GM20431 (cell line): ENCODE data around the gene RUVBL2.
"Not testable (repeated sequence)": the region's sequence is repeated elsewhere in the genome, so short reads cannot be mapped to it uniquely, and the experiment has no call there.

Experiments
- in situ Hi-C: fragments of 300-500 bp; cut with MseI, MboI; formaldehyde crosslinking; loops from one replicate; pipeline ENCODE4 v1.15.0; 2020; ENCODE audit warnings: low sequenced_read_pairs; ENCODE audit not compliant: unreplicated experiment

RUVBL2 gene

DNA sequence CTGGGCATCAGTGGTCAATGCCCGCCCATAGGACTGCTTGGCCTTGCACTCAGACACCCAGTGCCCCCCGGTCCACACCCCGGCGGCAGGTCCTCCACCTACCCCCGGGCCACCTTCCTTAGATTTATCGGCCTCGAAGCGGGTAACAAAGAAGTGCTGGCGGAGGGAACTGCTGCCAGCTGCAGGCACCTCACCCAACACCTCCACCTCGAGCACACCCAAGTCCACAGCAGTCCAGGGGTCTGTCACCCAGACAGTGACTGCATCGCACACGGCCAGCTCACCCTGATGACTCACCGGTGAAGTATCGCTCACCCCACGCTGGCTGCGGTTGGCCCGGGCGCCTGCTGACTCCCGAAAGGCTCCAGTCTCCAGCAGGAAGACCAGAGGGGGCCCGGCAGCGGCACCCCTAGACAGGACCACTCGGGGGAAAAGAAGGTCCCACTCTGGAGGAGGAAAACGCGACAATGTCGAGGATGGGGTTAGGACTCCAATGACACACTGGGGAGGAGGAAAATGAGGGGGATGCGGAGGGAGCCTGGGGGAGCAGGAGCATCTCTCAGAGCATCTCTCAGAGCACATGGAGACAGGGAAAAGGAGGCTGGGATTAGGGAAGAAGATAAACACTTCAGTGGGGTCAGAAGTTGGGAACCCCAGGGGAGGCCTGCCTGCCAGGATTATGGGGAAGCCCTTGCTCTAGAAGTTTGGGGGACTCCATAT is 45.0 kb downstream of the RUVBL2 start:
- in situ Hi-C loops, result not testable (repeated sequence)

DNA sequence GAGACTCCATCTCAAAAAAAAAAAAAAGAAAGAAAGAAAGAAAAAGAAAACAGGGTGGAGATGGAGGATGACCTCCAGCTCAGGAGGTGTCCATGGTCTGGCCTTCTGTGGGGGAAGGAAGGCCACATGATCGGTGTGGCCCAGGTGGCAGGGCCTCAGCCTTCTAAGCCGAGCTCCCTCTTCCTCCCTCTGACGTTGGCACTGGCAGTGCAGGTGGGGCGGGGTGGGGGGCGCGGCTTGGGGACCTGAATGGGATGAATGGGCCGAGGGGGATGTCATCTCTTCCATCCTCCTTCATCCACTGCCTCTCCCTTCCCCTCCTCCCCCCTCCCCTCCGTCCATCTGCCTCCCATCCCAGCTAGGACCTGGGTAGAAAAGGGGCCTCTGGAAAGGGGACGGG is 46.0 kb downstream of the RUVBL2 start:
- in situ Hi-C loops, result not testable (repeated sequence)

DNA sequence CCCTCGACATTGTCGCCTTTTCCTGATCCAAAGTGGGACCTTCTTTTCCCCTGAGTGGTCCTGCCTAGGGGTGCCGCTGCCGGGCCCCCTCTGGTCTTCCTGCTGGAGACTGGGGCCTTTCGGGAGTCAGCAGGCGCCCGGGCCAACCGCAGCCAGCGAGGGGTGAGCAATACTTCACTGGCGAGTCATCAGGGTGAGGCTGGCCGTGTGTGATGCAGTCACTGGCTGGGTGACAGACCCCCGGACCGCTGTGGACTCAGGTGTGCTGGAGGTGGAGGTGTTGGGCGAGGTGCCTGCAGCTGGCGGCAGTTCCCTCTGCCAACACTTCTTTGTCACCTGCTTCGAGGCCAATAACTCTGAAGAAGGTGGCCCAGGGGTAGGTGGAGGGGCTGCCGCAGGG is 48.5 kb downstream of the RUVBL2 start:
- in situ Hi-C loops, result no loop called here

DNA sequence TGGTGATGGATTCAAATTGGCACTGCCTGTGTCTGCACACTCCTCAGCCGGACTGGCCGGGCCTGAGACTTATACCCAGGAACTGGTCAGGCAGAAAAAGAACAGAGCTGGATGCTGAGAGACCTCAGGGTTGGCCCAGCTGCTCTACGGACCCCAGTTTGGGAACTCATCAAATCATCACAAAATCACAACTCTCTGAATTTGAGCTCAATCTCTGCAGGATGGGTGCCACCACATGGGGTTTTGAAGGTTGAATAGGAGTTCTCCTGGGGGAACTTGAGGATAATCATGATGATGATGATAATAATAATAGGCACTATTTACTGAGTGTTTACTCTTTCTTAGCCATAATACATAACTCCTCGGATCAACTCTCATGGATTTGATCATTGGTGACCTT is 49.0 kb downstream of the RUVBL2 start:
- in situ Hi-C loops, result not testable (repeated sequence)

DNA sequence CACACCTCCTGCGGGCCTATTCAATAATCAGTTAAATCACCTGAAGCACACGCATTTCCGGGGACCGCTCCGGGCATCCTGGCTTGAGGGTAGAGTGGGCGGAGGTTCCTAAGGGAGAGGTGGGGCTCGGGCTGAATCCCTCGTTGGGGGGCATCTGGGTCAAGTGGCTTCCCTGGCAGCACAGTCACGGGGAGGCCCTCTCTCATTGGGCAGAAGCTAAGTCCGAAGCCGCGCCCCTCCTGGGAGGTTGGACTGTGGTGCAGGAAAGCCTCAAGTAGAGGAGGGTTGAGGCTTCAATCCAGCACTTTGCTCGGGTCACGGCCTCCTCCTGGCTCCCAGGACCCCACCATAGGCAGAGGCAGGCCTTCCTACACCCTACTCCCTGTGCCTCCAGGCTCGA is 49.9 kb downstream of the RUVBL2 start, which contains the start of gene CGB5:
Gene CGB5 (plus strand): TSS at position 301 of the 400 bp plus-strand sequence. CDS start 362 bp downstream, outside the sequence.
- in situ Hi-C loops, result not testable (repeated sequence)

DNA sequence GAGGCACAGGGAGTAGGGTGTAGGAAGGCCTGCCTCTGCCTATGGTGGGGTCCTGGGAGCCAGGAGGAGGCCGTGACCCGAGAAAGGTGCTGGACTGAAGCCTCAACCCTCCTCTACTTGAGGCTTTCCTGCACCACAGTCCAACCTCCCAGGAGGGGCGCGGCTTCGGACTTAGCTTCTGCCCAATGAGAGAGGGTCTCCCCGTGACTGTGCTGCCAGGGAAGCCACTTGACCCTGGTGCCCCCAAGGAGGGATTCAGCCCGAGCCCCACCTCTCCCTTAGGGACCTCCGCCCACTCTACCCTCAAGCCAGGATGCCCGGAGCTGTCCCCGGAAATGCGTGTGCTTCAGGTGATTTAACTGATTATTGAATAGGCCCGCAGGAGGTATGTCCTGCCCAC is 55.3 kb downstream of the RUVBL2 start, which contains the start of gene CGB8:
Gene CGB8 (minus strand): TSS at position 101 of the 400 bp plus-strand sequence. CDS start 372 bp downstream, outside the sequence.
- in situ Hi-C loops, result not testable (repeated sequence)

DNA sequence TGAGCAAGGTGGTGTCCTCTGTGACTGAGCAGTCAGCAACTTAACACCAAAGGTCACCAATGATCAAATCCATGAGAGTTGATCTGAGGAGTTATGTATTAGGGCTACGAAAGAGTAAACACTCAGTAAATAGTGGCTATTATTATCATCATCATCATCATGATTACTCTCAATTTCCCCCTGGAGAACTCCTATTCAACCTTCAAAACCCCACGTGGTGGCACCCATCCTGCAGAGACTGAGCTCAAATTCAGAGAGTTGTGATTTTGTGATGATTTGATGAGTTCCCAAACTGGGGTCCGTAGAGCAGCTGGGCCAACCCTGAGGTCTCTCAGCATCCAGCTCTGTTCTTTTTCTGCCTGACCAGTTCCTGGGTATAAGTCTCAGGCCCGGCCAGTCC is 56.1 kb downstream of the RUVBL2 start:
- in situ Hi-C loops, result not testable (repeated sequence)

DNA sequence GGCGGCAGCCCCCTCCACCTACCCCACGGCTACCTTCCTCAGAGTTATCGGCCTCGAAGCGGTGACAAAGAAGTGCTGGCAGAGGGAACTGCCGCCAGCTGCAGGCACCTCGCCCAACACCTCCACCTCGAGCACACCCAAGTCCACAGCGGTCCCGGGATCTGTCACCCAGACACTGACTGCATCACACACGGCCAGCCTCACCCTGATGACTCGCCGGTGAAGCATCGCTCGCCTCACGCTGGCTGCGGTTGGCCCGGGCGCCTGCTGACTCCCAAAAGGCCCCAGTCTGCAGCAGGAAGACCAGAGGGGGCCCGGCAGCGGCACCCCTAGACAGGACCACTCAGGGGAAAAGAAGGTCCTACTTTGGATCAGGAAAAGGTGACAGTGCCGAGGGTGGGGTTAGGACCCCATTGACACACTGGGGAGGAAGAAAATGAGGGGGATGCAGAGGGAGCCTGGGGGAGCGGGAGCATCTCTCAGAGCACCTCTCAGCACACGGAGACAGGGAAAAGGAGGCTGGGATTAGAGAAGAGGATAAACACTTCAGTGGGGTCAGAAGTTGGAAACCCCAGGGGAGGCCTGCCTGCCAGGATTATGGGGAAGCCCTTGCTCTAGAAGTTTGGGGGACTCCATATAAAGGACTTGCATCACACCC is 56.8 kb downstream of the RUVBL2 start:
- in situ Hi-C loops, result not testable (repeated sequence)

DNA sequence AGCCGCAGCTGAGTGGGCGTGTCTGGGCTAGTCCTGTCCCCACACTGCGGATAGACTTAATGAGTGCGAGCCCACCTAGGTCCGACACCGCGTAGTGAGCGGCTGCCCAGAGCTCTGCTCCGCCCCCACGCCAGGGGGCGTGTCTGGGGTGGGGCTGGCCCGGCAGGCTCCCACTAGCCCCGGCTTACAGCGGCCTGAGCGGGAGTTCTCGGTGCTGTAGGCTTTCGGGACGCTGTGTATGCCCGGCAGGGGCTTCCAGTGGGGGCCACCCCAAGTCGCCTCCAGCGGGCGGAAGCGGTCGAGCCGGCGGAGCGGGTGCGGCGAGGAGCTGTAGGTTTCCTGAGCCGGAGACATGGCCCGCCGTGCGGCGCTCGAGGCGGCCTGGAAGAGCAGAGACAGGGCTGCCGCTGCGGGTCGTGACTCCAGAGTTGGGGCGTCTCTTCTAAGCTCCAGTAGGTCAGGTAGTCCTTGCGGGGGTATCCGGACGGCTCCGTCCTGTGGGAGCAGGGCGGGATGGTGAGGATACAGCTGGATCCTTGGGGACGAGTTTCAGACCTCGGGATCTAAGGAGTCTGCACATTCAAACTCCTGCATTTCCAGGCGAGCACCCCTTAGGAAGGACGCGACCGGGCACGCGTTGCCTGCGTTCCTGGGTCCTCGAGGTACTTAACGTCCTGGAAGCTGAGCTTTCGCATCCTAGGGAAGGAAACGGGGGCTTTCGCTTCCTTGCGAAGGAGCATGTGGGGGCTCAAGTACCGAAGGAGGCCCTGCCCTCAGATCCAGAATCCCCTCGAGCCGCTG is 62.6 kb downstream of the RUVBL2 start:
- in situ Hi-C loops, result no loop called here

DNA sequence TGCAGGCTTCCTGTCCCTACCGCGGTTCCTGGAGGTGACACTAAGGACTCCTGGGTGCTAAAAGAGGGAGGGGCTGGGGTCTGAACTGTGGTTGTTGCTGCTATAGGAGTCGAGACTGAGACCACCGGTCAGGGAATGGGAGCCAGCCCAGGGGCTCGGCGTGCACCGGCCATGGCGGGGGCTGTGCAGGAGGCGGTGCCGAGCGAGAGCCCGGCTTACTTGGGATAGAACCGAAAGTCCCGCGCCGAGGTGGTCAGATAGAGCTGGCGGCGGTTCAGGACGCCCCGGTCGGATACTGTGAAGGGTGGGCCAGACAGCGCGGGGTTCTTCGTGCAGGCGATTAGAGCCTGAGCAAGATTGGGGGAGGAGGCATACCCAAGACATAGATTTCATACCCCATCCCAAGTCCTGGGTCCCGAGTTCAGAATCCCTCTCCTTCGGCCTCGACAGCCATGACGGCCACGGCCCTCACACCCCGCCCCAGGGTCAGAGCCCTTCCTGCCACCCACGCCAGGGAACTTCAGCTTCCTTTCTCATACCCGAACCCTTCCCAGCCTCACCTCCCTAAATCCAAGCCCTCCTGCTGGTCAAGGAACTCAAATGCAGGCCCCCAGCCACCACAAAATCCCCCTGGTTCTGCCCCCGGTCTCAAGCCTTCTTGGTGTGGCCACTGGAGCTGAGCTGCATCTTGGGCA is 63.4 kb downstream of the RUVBL2 start:
- in situ Hi-C loops, result not testable (repeated sequence)

DNA sequence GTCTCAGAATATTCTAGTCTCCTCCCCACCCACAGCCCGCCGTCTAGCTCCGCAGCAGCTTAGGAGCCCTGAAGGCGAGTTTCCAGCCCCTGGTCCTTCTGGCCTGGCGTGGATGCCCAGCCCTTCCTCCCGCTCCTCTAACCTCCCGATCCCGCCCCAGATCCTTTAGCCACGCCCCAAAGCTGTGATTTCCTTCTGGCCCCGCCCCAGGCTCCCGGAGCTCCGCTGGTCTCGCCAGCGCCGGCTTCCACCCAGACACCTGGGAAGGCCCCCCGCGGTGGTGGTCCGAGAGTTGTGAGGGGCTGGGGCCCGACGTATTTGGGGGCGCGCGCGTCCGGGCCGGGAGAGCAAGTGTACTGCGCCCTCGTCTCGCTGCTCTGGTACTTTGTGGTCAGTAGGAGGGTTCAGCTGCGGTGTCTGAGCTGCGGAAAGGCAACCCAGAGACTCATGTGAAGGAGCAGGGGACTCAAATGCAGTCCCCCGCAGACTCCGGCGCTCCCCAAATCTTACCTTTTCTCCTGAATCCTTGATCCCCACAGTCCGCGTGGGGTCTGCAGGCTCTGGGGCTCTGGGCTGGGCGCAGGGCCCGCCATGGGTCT is 64.0 kb downstream of the RUVBL2 start, which contains the start of gene CGB7:
Gene CGB7 (minus strand): TSS at position 114 of the 599 bp plus-strand sequence. CDS start 2,374 bp downstream, outside the sequence.
- in situ Hi-C loops, result no loop called here

DNA sequence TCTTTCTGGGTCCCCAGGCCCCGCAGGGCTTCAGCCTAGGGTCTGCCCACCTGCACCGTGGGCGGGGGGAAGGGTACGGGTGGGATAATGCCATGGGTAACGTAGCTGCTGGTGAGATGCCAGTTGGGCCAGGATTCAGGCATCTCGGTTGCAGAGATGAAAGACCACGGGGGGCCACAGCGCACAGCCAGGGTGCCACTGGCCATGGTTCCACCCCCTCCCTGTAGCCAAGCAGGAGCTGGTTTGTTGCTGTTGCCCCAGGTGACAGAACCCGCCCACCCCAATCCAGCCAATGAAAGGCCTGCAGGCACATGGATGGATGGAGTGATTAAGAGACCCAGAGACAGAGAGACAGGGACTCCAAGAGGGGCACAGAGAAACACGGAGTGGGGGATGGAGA is 64.9 kb downstream of the RUVBL2 start:
- in situ Hi-C loops, result no loop called here

DNA sequence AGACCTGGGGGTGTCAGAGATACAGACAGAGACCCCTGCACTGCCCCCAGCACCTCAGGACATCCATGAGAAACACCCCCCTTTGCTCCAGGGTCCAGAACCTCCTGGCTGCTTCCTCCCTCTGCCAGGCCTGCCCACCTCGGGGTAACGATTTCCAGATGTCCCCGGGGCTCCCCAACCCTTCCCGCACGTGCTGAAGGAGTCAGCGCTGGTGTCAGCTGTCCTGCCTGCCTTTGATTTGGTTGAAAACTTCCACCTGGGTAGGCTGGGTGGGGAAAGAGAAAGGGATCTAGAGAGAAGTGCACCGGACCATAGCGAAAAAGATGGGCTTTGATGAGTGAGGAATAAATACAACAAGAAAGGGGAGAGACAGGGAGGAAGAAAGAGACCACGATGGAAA is 65.4 kb downstream of the RUVBL2 start:
- in situ Hi-C loops, result no loop called here

DNA sequence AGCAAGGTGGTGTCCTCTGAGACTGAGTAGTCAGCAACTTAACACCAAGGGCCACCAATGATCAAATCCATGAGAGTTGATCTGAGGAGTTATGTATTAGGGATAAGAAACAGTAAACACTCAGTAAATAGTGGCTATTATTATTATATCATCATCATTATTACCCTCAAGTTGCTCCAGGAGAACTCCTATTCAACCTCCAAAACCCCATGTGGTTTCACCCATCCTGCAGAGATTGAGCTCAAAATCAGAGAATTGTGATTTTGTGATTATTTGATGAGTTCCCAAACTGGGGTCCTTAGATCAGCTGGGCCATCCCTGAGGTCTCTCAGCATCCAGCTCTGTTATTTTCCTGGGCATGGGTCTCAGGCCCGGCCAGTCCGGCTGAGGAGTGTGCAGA is 67.3 kb downstream of the RUVBL2 start:
- in situ Hi-C loops, result no loop called here

DNA sequence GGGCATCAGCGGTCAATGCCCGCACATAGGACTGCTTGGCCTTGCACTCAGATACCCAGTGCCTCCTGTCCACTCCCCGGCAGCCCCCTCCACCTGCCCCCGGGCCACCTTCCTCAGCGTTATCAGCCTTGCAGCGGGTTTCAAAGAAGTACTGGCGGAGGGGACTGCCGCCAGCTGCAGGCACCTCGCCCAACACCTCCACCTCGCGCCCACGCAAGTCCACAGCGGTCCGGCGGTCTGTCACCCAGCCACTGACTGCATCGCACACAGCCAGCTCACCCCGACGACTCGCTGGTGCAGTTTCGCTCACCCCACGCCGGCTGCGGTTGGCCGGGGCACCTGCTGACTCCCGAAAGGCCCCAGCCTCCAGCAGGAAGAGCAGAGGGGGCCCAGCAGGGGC is 67.8 kb downstream of the RUVBL2 start:
- in situ Hi-C loops, result no loop called here

DNA sequence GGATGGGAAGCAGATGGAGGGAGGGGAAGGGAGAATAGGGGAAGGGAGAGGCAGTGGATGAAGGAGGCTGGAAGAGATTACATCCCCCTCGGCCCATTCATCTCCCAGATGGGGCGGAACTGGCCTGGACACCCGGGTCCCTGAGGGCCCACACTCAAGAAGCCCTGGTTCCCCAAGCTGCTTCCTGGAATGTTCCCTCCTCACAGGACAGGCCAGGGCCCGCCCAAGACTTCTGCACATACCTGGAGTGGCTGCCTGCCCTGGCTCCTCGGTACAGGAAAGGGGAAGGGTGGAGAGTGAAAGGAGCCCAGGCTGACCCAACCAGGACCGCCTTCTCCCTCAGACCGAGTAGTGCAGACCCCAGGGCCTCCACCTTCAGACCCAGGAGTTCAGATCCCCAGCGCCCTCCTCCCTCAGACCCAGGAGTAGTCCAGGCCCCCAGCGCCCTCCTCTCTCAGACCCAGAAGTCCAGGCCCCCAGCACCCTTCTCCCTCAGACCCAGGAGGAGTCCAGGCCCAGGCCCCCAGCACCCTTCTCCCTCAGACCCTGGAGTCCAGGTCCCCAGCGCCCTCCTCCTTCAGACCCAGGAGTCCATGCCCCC is 70.4 kb downstream of the RUVBL2 start:
- in situ Hi-C loops, result no loop called here

DNA sequence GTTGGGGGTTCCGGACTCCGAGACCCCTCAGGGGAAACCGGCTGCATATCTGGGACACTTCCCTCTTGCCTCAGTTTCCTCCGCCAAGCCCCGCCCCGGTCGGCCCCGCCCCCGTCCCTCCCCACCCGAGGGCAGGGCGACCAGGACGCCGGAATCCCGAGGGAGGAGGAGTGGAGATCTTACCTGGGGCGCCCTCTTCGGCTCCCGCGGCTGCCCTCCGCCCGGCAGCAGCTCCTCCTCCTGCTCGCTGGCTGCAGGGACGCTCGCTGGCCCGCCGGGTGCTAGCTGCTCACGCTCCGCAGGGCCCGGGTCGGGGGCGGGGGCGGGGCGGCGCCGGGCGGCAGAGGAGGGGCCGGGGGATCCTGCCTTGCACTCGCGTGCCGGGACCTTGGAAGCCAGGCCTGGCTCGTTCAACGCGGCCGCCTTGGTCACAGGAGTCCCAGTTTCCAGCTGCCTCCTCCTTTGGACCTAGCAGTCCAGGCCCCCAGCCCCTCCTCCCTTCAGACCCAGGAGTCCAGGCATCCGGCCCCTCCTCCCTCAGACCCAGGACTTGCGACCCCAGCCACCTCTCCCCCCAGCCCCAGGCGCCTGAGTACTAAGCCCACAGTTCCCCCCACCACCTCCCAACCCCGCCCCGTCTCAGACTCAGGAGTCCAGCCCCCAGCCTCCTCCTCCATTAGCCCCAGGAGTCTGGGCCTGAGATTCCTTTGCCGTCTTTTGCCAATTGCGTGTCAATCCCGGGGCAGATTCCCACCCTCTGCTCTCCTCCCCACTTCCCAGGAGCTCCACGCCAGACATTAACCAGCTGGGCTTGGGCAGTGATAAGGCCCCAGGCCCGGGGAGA is 71.3 kb downstream of the RUVBL2 start, which contains the start of gene NTF4:
Gene NTF4 (minus strand): TSS at position 51 of the 844 bp plus-strand sequence. CDS start 2,821 bp downstream, outside the sequence.
- in situ Hi-C loops, result no loop called here
